Measurements from ENCODE around the gene C1QL2.

Gene C1QL2

GRCh38 chr2:119201815-119202214 lies 43.3 kb upstream of the C1QL2 start:
- no peak for DNase-seq (ENCODE audit: low read depth in 1 of 2, low spot score in 1 of 2)
- H3K27ac ChIP-seq (replicated peaks), result no peak overlapping the region
- no peak overlapping the region for H3K4me3 ChIP-seq (replicated peaks; ENCODE audit: insufficient read depth, low read length)
- TF ChIP-seq SPI1 (IDR thresholded peaks at IDR 0.05; ENCODE audit: borderline replicate concordance, low read depth), result no peak
- TF ChIP-seq POLR2AphosphoS5 (IDR thresholded peaks at IDR 0.05; ENCODE audit: low read depth), result no peak
- TF ChIP-seq GABPA (IDR thresholded peaks at IDR 0.05; ENCODE audit: low read depth), result no peak
- no peak for TF ChIP-seq REST (IDR thresholded peaks at IDR 0.05; ENCODE audit: insufficient replicate concordance, low read depth)
- TF ChIP-seq CTCF (IDR thresholded peaks at IDR 0.05; ENCODE audit: insufficient read depth, low read length), result no peak
- H3K27me3 ChIP-seq (ENCODE audit: insufficient read depth, poor library complexity, severe bottlenecking), result no peaks in the 10 kb centered on the region

- no peaks in the 10 kb centered on the region for H3K27me3 ChIP-seq (ENCODE audit: insufficient read depth, poor library complexity, severe bottlenecking)
- no peak for DNase-seq (ENCODE audit: low read depth in 1 of 2, low spot score in 1 of 2)
- no peak for TF ChIP-seq SPI1 (IDR thresholded peaks at IDR 0.05; ENCODE audit: borderline replicate concordance, low read depth)
- no peak for TF ChIP-seq GABPA (IDR thresholded peaks at IDR 0.05; ENCODE audit: low read depth)
- TF ChIP-seq POLR2AphosphoS5 (IDR thresholded peaks at IDR 0.05; ENCODE audit: low read depth), result no peak
- no peak for TF ChIP-seq REST (IDR thresholded peaks at IDR 0.05; ENCODE audit: insufficient replicate concordance, low read depth)
- no peak for TF ChIP-seq CTCF (IDR thresholded peaks at IDR 0.05; ENCODE audit: insufficient read depth, low read length)
- H3K4me3 ChIP-seq (replicated peaks; ENCODE audit: insufficient read depth, low read length), result no peak overlapping the region
- no peak overlapping the region for H3K27ac ChIP-seq (replicated peaks)
Measured at GRCh38 chr2:119198240-119198840, 39.8 kb upstream of the C1QL2 start.

- H3K4me3 ChIP-seq (replicated peaks; ENCODE audit: insufficient read depth, low read length), result no peak overlapping the region
- H3K27ac ChIP-seq (replicated peaks), result no peak overlapping the region
- TF ChIP-seq REST (IDR thresholded peaks at IDR 0.05; ENCODE audit: insufficient replicate concordance, low read depth) (no peak), CTCF (IDR thresholded peaks at IDR 0.05; ENCODE audit: insufficient read depth, low read length) (no peak), SPI1 (IDR thresholded peaks at IDR 0.05; ENCODE audit: borderline replicate concordance, low read depth) (no peak), POLR2AphosphoS5 (IDR thresholded peaks at IDR 0.05; ENCODE audit: low read depth) (no peak), GABPA (IDR thresholded peaks at IDR 0.05; ENCODE audit: low read depth) (no peak)
- no peak for DNase-seq (ENCODE audit: low read depth in 1 of 2, low spot score in 1 of 2)
- no peaks in the 10 kb centered on the region for H3K27me3 ChIP-seq (ENCODE audit: insufficient read depth, poor library complexity, severe bottlenecking)
Measured at GRCh38 chr2:119197529-119198239, 39.1 kb upstream of the C1QL2 start.

Measured in HL-60 (cell line).